ENCODE results near the gene RBMX.

The RBMX gene

GRCh38 chrX:136868283-136869055, 12.1 kb downstream of the RBMX start:
- TF ChIP-seq CTCF (IDR thresholded peaks at IDR 0.05; ENCODE audit: extremely low read depth, missing control alignments): no peak

GRCh38 chrX:136867518-136867917, 13.0 kb downstream of the RBMX start:
- TF ChIP-seq CTCF (IDR thresholded peaks at IDR 0.05; ENCODE audit: extremely low read depth, missing control alignments): no peak
- DNase-seq (ENCODE audit: low spot score): no peak

More at GRCh38 chrX:136868283-136869055, 12.1 kb downstream of the RBMX start:
- DNase-seq (ENCODE audit: low spot score): no peak

- DNase-seq (ENCODE audit: low spot score): no peak
- TF ChIP-seq CTCF (IDR thresholded peaks at IDR 0.05; ENCODE audit: extremely low read depth, missing control alignments): no peak
These were observed 13.4 kb downstream of the RBMX start for GRCh38 chrX:136867096-136867491.

- TF ChIP-seq CTCF (IDR thresholded peaks at IDR 0.05; ENCODE audit: extremely low read depth, missing control alignments): no peak
- no peak for DNase-seq (ENCODE audit: low spot score)
These were observed 14.0 kb downstream of the RBMX start for GRCh38 chrX:136866337-136867095.

- no peak for TF ChIP-seq CTCF (IDR thresholded peaks at IDR 0.05; ENCODE audit: extremely low read depth, missing control alignments)
These were observed 15.0 kb downstream of the RBMX start for GRCh38 chrX:136865270-136866158.

GRCh38 chrX:136863826-136864225, 16.7 kb downstream of the RBMX start:
- TF ChIP-seq CTCF (IDR thresholded peaks at IDR 0.05; ENCODE audit: extremely low read depth, missing control alignments): no peak
- no peak for DNase-seq (ENCODE audit: low spot score)

More at GRCh38 chrX:136865270-136866158, 15.0 kb downstream of the RBMX start:
- no peak for DNase-seq (ENCODE audit: low spot score)

Data from GM20000 (cell line).